ENCODE measurements around the gene HCN3. TPM values are rescaled to one million over a fixed set of nuclear protein-coding genes. Genes with fewer than 3 reads are reported as not detected.

HCN3 gene
- total RNA-seq, 3 donors from 2014 or later, result 10.3 to 15.6 (median 10.8) TPM

DNA sequence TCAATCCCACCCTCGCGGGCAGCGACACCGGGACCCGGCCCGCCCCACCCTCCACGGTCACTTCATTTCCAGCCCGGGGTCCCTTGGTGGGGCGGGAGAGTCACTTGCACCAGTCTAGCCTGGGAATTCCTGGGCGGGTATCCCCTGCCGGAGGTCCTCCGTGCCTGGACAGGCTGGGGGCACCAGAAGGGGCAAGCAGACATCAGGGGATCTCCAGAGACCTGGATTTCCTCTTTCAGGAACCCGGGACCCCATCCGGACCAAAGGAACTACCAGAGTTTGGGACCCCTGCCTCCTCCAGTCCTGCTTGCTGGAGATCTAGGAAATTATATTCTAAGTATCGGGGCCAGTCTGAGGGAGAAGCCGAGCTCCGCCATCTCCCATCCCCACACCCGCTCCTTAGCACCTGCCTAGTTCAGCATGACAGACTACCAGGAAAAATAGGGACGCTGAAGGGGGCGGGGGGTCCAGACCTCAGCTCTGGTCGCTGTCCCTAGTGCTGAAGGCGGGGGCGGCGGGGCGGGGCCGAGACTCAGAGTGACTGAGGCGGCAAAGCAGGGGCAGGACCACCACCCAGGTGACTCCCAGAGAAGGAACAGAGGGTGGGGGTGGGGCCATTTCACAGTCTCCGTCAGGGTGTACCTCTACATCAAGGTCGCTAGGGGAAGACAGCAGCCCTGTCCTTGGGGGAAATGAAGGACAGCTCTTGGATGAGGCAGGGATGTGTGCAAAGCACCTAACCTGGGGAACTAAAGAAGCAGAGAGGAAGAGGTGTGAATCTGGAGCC lies 832 bp downstream of the HCN3 start:
- H3K9me3 ChIP-seq, result no peaks in the 10 kb centered on the region
- TF ChIP-seq CTCF (IDR thresholded peaks at IDR 0.05), result no peak
- peak; percentile 80 to 82 (median 81) for DNase-seq
- ATAC-seq, result peak; percentile 57
- intact Hi-C loops (cut with DNase I, micrococcal nuclease), result loop anchor here in 1 of 2 donors (10.0 kb wide), 1 partner anchor 47 kb away; the partner anchor contains the start of gene RUSC1
- H3K4me1 ChIP-seq (ENCODE audit: low read depth), result peaks cover 8% of the 10 kb centered on the region
- no peaks in the 10 kb centered on the region for H3K36me3 ChIP-seq (ENCODE audit: low read depth)
- peak overlapping the region; percentile 46 for H3K4me3 ChIP-seq

GRCh38 chr1:155278689-155279160 lies 1.5 kb downstream of the HCN3 start:
- no peaks in the 10 kb centered on the region for H3K36me3 ChIP-seq (ENCODE audit: low read depth)
- ATAC-seq (no peak), DNase-seq (no peak)
- no peak for TF ChIP-seq CTCF (IDR thresholded peaks at IDR 0.05)
- peaks cover 8% of the 10 kb centered on the region for H3K4me1 ChIP-seq (ENCODE audit: low read depth)
- H3K4me3 ChIP-seq, result no peak overlapping the region
- intact Hi-C loops (cut with DNase I, micrococcal nuclease), result loop anchor here in 1 of 2 donors (10.0 kb wide), 1 partner anchor 46 kb away; the partner anchor contains the start of gene RUSC1
- no peaks in the 10 kb centered on the region for H3K9me3 ChIP-seq

DNA sequence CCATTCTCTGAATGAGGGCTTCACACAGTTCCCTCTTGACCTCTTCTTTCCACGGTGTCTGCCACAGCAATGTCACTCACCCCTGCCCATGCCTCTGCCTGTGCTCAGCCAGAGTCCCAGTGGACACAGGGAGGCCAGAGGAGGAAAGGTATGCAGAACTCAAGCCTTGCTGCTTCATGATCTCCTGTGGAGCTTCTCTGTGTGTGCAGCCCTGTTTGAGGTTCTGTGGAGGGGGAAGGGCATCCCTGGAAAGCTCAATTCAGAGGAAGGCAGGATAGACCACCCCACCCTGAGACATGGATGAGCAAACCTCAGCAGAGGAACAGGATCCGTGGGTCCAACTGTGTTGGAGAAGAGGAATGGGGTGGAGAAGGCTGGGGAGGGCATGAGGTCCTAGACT lies 2.0 kb downstream of the HCN3 start:
- Histone ChIP-seq H3K4me3 (no peak overlapping the region), H3K4me1 (ENCODE audit: low read depth) (peaks cover 8% of the 10 kb centered on the region), H3K36me3 (ENCODE audit: low read depth) (no peaks in the 10 kb centered on the region), H3K9me3 (no peaks in the 10 kb centered on the region)
- DNase-seq, result no peak
- TF ChIP-seq CTCF (IDR thresholded peaks at IDR 0.05), result no peak
- no peak for ATAC-seq
- intact Hi-C loops (cut with DNase I, micrococcal nuclease), result loop anchor here in 1 of 2 donors (10.0 kb wide), 1 partner anchor 46 kb away; the partner anchor contains the start of gene RUSC1

DNA sequence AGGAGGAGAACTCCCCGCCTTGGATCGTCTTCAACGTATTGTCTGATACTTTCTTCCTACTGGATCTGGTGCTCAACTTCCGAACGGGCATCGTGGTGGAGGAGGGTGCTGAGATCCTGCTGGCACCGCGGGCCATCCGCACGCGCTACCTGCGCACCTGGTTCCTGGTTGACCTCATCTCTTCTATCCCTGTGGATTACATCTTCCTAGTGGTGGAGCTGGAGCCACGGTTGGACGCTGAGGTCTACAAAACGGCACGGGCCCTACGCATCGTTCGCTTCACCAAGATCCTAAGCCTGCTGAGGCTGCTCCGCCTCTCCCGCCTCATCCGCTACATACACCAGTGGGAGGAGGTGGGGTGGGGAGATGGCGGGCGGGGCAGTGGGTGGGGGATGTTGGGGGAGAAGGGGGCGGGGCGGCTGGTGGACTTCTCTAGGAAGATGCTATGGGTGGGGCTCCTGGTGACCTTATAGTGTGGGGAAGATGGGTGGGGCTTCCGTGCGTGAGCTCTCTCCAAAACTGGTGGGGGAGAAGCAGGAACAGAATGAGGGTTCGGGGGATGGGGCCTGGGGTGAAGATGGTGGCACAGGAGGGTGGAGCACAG lies 5.3 kb downstream of the HCN3 start:
- Histone ChIP-seq H3K9me3 (no peaks in the 10 kb centered on the region), H3K36me3 (ENCODE audit: low read depth) (no peaks in the 10 kb centered on the region), H3K4me3 (no peak overlapping the region), H3K4me1 (ENCODE audit: low read depth) (peaks cover 4% of the 10 kb centered on the region)
- ATAC-seq (no peak), DNase-seq (no peak)
- intact Hi-C loops (cut with DNase I, micrococcal nuclease), result no loop called here
- no peak for TF ChIP-seq CTCF (IDR thresholded peaks at IDR 0.05)

GRCh38 chr1:155284476-155284875 lies 7.2 kb downstream of the HCN3 start:
- Histone ChIP-seq H3K9me3 (no peaks in the 10 kb centered on the region), H3K4me1 (ENCODE audit: low read depth) (no peaks in the 10 kb centered on the region), H3K36me3 (ENCODE audit: low read depth) (no peaks in the 10 kb centered on the region), H3K4me3 (no peak overlapping the region)
- no peak for TF ChIP-seq CTCF (IDR thresholded peaks at IDR 0.05)
- no peak for DNase-seq
- intact Hi-C loops (cut with DNase I, micrococcal nuclease), result no loop called here
- ATAC-seq, result no peak
